ENCODE data around the gene HTRA3.

HTRA3 gene

GRCh38 chr4:8265171-8265929 is 4.2 kb upstream of the HTRA3 start:
- in situ Hi-C loops (cut with HindIII; ENCODE audit: low sequenced_read_pairs): loop anchor here (5.0 kb wide), 1 partner anchor 142 kb away; no protein-coding TSS in a partner anchor

- in situ Hi-C loops (cut with HindIII; ENCODE audit: low sequenced_read_pairs): loop anchor here (5.0 kb wide), 1 partner anchor 141 kb away; no protein-coding TSS in a partner anchor
Observed at GRCh38 chr4:8266088-8266487, 3.5 kb upstream of the HTRA3 start.

DNA sequence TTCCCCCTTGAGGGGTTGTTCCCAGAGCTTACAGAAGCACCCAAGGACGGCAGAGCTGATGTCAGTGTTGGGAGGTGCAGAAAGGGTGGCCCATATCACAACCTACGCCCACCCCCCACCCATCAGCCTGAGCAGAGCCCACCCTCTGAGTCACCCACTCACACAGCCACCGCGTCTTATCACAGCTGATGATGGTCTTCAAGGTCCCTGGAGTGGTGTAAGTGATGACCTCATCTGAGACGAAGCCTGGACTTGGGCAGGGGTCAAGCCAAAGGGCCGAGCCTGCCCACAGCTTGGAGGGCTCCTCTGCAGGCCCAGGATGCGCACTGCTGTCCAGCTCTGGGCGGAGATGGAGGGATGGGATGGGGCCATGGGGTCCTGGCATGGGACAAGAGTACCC is 3.0 kb upstream of the HTRA3 start:
- in situ Hi-C loops (cut with HindIII; ENCODE audit: low sequenced_read_pairs): loop anchor here (5.0 kb wide), 1 partner anchor 141 kb away; no protein-coding TSS in a partner anchor

DNA sequence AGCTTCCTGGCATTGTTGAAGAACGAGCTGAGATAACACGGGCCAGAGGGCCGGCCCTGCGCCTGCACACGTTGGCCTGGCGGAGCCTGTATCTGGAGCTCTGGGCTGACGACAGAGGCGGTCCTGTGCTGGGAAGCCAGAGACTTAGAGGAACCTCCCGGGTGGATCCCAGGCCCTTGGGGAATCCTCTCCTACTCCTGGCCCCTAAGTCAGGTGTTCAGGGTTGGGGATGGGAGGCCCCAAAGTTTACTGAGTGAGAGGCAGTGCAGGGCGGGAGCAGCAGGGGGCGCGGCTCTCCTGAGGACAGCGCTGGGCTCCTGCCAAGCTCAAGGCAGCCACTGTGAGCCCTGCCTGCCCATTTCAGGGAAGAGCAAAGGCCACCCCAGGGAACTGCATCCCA is 2.5 kb upstream of the HTRA3 start:
- in situ Hi-C loops (cut with HindIII; ENCODE audit: low sequenced_read_pairs): loop anchor here (5.0 kb wide), 1 partner anchor 140 kb away; no protein-coding TSS in a partner anchor

- in situ Hi-C loops (cut with HindIII; ENCODE audit: low sequenced_read_pairs): loop anchor here (5.0 kb wide), 1 partner anchor 139 kb away; no protein-coding TSS in a partner anchor
Observed at GRCh38 chr4:8268211-8268610, 1.3 kb upstream of the HTRA3 start.

DNA sequence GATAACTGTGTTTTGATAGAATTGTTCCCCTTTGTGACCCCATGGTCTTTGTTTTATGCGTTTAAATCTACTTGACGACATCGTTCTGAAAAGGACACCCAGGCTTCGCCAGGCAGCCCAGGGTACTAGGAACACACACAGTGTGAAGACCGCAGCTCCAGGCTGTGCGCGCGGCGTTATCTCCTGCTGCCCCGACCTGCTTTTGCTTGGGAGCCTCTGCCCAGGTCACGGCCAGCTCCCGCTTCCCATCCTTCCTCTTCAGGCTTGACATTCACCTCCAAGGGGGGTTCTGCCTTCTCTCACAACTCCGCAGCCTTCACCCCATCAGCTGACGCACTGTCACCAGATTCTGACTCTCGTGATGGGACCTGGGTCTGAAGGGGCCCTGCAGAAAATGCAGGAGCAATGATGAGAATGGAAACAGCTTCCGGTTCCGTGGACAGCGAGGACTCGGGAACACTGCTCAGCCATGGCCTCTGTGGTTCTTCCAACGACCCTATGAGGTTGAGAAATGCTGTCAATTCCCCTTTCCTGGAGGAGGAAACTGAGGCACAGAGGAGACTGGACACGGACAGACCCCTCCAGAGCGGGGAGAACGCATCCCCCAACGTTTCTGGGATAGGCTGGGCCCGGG is 536 bp upstream of the HTRA3 start:
- in situ Hi-C loops (cut with HindIII; ENCODE audit: low sequenced_read_pairs): loop anchor here (5.0 kb wide), 1 partner anchor 138 kb away; no protein-coding TSS in a partner anchor

GRCh38 chr4:8270418-8270771 is 841 bp downstream of the HTRA3 start:
- in situ Hi-C loops (cut with HindIII; ENCODE audit: low sequenced_read_pairs): no loop called here

- in situ Hi-C loops (cut with HindIII; ENCODE audit: low sequenced_read_pairs): no loop called here
Observed at GRCh38 chr4:8270912-8271815, 1.6 kb downstream of the HTRA3 start.

DNA sequence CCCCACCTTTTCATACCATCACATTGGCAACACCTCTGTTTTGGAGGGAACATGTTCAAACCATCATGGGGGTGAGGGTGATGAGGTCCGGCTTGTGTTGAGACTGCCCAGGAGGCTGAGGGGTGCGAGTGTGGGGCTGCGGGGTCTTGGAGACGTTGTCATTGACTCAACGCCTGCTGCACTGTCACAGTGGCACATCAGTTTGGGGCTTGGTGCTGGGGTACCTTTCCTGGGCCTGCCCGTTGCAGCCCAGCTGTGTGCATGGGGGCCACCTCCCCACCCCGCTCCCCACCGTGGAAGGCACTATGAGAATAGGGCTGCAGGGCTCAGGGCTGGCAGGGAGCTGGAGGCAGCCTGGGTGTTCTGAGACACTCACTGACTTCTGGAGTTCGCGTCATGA is 2.3 kb downstream of the HTRA3 start:
- in situ Hi-C loops (cut with HindIII; ENCODE audit: low sequenced_read_pairs): no loop called here

DNA sequence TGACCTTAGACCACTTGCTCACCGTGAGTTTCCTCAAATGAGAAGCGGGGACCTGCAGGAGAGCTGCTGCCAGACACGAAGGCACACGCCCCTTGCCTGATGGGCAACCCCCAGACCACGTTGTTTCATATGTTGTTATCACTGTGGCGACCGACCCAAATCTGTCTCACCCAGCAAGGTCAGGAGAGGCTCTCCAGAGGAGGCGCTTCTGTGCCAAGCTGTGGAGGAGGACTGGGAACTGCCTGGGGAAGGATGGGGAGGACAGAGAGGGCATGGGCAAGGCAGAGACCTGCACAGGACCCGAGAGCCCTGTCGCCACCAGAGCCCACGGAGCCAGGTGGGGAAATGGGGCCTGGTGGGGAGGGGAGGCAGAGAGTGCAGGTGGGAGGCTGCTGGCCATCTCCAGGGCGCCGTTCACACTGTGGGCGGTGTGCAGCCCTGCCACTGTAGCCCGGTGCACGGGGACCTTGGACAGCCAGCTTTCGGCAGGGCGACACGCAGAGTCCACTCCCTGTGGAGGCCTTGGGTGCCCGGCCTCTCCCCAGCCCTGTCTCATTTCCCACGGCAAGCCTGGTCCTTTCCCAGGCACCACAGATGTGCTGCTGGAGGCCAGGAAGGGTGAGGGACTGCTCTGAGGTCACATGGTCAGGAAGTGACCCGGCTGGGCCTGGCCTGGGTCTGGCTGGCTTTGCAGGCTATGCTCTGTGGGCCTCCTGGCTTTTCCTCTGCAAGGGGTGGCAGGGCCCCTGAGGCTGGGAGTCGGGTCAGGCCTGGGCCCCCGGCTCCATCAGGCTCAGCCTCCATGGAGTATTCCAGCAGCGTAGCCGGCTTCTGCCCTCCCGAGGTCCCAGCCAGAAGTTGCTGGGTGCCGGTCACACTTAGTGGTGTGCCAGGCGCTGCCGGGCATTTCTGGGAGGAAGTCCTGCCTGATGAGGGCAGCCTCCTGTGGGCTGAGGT is 3.2 kb downstream of the HTRA3 start:
- in situ Hi-C loops (cut with HindIII; ENCODE audit: low sequenced_read_pairs): no loop called here

- in situ Hi-C loops (cut with HindIII; ENCODE audit: low sequenced_read_pairs): no loop called here
Observed at GRCh38 chr4:8273450-8273849, 3.9 kb downstream of the HTRA3 start.

GRCh38 chr4:8274066-8274652 is 4.6 kb downstream of the HTRA3 start:
- in situ Hi-C loops (cut with HindIII; ENCODE audit: low sequenced_read_pairs): no loop called here

- in situ Hi-C loops (cut with HindIII; ENCODE audit: low sequenced_read_pairs): no loop called here
Observed at GRCh38 chr4:8274765-8275547, 5.4 kb downstream of the HTRA3 start.

GRCh38 chr4:8275548-8275910 is 6.0 kb downstream of the HTRA3 start:
- in situ Hi-C loops (cut with HindIII; ENCODE audit: low sequenced_read_pairs): no loop called here

GRCh38 chr4:8276358-8277240 is 7.0 kb downstream of the HTRA3 start:
- in situ Hi-C loops (cut with HindIII; ENCODE audit: low sequenced_read_pairs): no loop called here

DNA sequence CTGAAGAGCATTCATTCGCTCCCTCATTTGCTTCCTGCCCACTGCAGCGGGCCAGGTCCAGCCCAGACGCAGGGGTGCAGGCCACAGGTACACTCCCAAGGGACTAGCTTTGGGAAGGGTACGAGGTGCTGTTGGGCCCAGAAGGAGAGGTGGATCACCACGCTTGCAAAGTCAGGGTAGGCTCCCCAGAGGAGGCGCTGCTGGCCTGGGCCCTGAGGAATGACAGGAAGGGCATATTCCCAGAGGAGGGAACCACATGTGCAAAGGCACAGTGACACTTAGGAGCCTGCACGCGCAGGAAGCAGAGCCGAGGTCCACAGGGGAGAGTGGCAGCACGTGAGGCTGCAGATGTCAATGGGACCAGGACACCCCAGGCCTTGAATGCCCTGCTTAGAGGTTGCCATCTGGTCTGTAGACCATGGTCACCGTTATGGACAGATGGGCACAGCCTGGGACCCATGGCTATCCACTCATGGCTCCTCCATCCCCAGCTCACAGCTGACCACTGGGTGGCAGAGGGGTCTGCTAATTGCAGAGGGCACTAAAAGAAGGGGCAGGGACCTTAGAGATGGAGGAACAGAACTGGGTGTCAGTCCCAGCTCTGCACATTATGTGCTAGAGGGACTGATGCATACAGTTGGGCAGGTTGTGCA is 7.9 kb downstream of the HTRA3 start:
- in situ Hi-C loops (cut with HindIII; ENCODE audit: low sequenced_read_pairs): no loop called here

DNA sequence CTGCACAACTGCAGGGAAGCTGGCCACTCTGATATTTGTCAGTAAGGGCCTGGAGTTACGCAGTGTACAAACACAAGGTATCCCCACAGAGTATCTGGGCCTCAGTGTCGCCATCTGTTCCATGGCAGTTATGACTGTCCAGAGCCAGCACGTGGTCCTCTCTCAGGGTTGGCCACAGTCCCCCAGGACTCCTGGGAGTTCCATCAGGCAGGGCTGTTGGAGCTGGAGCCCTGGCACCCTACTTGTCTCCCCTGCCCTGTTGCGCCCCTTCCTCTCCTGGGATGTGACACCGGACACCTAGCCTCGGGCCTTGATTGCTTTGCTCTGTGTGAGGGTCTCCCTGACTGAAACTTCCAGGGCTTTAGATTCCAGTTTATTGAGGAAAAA is 8.4 kb downstream of the HTRA3 start:
- in situ Hi-C loops (cut with HindIII; ENCODE audit: low sequenced_read_pairs): no loop called here

All from endothelial cell of hepatic sinusoid (primary cell).